GM12875 (cell line): ENCODE results near the gene DGUOK.
"Not testable (repeated sequence)": the region's sequence is repeated elsewhere in the genome, so short reads cannot be mapped to it uniquely, and the experiment has no call there.

ENCODE experiments used
- H3K4me3 ChIP-seq: one replicate; pipeline ENCODE4 v1.5.1; 2011; ENCODE audit warnings: low read depth, low read length, control low read depth
- CTCF ChIP-seq: IDR thresholded peaks from 2 replicates; pipeline ENCODE4 v1.5.1; 2011; ENCODE audit warnings: low read depth, mild to moderate bottlenecking, control low read depth, inconsistent platforms, low read length, moderate library complexity, borderline replicate concordance; ENCODE audit not compliant: insufficient read depth

DGUOK gene

GRCh38 chr2:73926493-73927327, at the start of gene DGUOK:
DGUOK (plus strand) TSS chr2:73926880; CDS start chr2:73926911, 31 bp downstream.
- no peak for TF ChIP-seq CTCF
- H3K4me3 ChIP-seq: peak within 1 kb of the TSS; percentile 75

GRCh38 chr2:73877071-73877802, 49.4 kb upstream of the DGUOK start:
- no peak overlapping the region for H3K4me3 ChIP-seq
- no peak for TF ChIP-seq CTCF

GRCh38 chr2:73877984-73878383, 48.7 kb upstream of the DGUOK start:
- not testable (repeated sequence) for H3K4me3 ChIP-seq

- no peak for TF ChIP-seq CTCF
- H3K4me3 ChIP-seq: no peak overlapping the region
Measured at GRCh38 chr2:73885406-73885805, 41.3 kb upstream of the DGUOK start.

- no peak overlapping the region for H3K4me3 ChIP-seq
- no peak for TF ChIP-seq CTCF
Measured at GRCh38 chr2:73886357-73886756, 40.3 kb upstream of the DGUOK start.

- not testable (repeated sequence) for H3K4me3 ChIP-seq
Measured at GRCh38 chr2:73887596-73888353, 38.9 kb upstream of the DGUOK start.

- TF ChIP-seq CTCF: no peak
- no peak overlapping the region for H3K4me3 ChIP-seq
Measured at GRCh38 chr2:73888388-73888787, 38.3 kb upstream of the DGUOK start.

GRCh38 chr2:73889206-73889605, 37.5 kb upstream of the DGUOK start:
- no peak for TF ChIP-seq CTCF
- H3K4me3 ChIP-seq: no peak overlapping the region
